Stimulated activated naive CD8-positive, alpha-beta T cell treated with anti-CD3 and anti-CD28 coated beads, Interleukin-15, Interleukin-2, amounts not matched to agents 100 U/mL and 50 U/mL, for 24 hours (primary cell): Measurements from ENCODE around the gene XKR8.
A peak's percentile ranks its signal among the peaks of the same experiment; 100 is the strongest.
"Not testable (repeated sequence)": the region's sequence is repeated elsewhere in the genome, so short reads cannot be mapped to it uniquely, and the experiment has no call there.

ENCODE experiments used
- ATAC-seq: fragments of 150-1000 bp; cut with Tn5 transposase; one replicate; pipeline ENCODE4 v1.10.0; 2021
- DNase-seq: peaks from one replicate; pipeline ENCODE4 v3.0.0; 2021

The XKR8 gene

DNA sequence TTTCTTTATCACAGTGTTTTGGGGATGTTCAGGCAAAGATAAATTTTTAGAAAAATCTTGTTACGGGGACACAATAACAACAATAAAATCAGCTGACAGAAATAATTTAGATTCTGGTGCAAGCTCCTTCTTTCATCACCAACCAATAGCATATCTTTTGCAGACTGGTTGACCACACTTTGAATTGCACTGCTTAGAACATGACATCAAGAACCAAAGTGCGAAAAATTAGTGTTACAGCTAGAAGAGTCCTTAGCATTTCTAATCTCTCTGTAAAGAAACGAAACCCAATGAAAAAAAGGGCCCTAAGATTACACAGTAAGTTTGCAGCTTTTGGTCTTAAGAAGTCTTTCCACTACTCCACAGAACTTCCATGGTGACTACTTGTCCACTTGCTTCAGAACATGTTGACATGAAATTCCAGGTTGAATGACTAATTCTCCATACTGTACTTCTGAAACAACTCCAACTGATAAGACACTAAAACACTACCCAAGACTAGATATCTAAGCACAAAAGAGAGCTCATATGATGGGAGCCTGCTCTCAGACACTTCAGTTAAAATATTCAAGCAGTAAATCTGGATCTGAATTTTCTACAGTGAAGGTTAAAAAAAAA, 31.3 kb downstream of the XKR8 start:
- ATAC-seq, result no peak
- DNase-seq, result no peak

DNA sequence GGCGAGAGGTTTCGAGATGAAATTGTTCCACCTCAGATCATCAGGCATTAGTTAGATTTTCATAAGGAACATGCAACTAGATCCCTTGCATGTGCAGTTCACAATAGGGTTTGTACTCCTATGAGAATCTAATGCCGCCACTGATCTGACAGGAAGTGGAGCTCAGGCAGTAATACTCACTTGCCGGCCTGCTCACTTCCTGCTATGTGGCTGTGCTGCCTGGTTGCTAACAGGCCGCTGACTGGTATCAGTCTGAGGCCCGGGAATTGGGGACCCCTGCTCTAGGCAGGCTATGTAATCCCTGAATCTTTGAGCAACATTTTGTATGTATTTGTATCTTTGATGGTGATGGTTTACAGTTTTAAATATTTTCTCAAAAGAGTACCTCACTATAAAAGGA, 32.5 kb downstream of the XKR8 start:
- ATAC-seq (peak; percentile 66), DNase-seq (peak; percentile 32)

DNA sequence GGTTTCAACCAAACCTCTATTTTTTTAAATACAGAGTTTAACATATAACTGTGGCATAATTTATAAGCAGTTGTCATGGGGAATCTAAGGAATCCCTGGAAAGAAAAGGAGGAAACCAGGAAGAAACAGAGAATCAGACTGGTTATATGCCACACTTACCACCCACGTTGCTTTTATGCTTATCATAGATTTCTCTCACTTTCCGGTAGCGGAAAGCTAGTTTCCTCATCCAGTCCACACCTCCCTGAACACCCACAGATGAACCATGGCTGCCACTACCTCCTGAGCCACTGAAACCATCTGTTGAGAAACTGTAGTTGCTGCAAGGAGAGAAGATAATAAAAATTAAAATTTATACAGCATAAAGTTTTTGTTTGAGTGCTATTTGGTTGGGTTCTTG, 33.5 kb downstream of the XKR8 start:
- ATAC-seq (no peak), DNase-seq (no peak)

DNA sequence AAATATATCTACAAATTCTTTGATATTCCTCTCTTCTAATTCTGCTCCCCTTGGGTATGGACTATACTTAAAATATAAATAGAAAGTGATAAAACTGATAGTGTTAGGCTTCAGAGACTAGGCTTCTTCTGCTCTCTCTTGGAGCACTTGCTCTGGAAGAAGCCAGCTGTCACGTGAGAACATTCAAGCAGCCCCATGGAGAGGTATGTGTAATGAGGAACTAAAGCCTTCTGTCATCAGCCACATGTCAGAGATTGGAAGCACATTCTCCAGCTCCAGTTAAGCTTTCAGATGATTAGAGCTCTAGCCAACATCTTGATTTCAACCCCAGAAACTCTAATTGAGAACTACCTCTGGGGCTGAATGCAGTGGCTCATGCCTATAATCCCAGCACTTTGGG, 34.3 kb downstream of the XKR8 start:
- ATAC-seq (no peak), DNase-seq (no peak)

DNA sequence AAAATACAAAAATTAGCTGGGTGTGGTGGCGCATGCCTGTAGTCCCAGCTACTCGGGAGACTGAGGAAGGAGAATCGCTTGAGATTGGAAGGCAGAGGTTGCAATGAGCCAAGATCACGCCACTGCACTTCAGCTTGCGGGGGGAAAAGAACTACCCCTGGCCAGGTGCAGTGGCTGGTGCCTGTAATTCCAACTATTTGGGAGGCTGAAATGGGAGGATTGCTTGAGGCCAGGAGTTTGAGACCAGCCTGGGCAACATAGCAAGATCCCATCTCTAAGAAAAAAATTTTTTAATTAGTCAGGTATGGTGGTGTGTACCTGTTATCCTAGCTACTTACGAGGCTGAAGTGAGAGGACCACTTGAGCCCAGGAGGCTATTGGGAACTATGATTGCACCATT, 34.8 kb downstream of the XKR8 start:
- ATAC-seq, DNase-seq: not testable (repeated sequence)

DNA sequence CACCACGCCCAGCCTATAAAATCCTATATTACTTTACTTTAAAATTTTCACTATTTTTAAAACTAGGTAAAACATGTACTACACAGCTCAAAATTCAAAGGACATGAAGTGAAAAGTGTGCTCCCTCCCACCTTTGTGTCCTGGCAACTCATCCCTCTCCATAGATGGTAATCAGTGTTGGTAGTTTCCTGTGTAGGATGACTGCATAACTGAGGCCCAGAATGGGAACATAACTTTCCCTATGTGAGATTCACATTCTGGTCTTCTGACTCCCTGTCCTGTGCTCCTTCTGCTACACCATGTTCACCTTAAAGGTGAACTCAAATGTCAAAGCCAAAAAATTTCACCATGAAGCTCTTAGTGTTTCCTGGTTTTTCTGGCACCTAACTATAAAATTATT, 39.3 kb downstream of the XKR8 start:
- DNase-seq, result no peak
- ATAC-seq, result no peak

DNA sequence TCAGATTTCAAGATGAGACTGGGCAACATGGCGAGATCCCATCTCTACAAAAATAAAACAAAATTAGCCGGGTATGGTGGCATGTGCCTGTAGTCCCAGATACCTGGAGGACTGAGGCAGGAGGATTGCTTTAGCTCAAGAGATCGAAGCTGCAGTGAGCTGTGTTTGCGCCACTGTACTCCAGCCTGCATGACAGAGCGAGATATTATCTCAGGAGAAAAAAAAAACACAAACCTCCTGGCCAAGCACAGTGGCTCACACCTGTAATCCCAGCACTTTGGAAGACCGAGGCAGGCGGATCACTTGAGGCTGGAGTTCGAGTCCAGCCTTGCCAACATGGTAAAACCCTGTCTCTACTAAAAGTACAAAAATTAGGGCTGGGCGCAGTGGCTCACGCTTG, 42.8 kb downstream of the XKR8 start:
- ATAC-seq, result no peak

DNA sequence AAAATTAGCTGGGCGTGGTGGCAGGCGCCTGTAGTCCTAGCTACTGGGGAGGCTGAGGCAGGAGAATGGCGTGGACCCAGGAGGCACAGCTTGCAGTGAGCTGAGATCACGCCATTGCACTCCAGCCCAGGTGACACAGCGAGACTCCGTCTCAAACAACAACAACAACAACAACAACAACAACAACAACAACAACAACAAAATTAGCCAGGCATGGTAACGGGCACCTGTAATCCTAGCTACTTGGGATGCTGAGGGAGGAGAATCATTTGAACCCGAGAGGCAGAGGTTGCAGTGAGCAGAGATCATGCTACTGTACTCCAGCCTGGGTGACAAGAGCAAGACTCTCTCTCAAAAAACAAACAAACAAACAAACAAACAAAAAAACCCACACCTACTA, 43.3 kb downstream of the XKR8 start:
- ATAC-seq, DNase-seq: not testable (repeated sequence)

More for the DNA sequence above, 42.8 kb downstream of the XKR8 start:
- DNase-seq, result no peak

DNA sequence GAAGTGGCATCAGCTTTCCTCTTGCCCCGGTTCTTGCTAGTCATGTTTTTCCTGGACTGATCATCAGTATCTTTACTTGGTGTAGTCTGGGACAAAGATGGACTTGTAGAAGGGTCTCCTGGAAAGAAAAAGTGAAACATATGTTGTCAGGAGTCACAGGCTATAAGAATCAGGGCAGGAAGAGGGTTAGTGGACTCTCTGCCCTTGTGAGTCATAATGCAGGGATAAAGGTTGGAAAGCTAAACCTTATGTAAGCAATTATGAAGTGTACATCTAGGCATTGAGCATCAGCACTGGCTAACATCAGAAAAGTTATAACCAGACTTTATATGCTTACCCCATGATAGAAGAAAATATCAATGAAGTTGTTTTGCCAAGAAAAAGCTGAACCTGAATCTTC, 51.2 kb downstream of the XKR8 start:
- DNase-seq (no peak), ATAC-seq (no peak)
